GM18870 (cell line): ENCODE results near the gene KLRC4.
"Not testable (repeated sequence)": the region's sequence is repeated elsewhere in the genome, so short reads cannot be mapped to it uniquely, and the experiment has no call there.

Source experiments
- ATAC-seq: cut with Tn5 transposase; IDR thresholded peaks from one replicate; pipeline ENCODE4 v1.9.1; 2021; ENCODE audit warnings: moderate library complexity; ENCODE audit not compliant: unreplicated experiment

Gene KLRC4

GRCh38 chr12:10409392-10409791 lies at the start of gene KLRC4:
Gene KLRC4 (minus strand): TSS chr12:10409757. CDS start chr12:10409575, 182 bp downstream.
- no peak for ATAC-seq

- ATAC-seq: no peak
Measured at GRCh38 chr12:10457760-10458159, 48.2 kb upstream of the KLRC4 start.

- ATAC-seq: no peak
Measured at GRCh38 chr12:10456856-10457255, 47.3 kb upstream of the KLRC4 start.

- no peak for ATAC-seq
Measured at GRCh38 chr12:10455766-10456165, 46.2 kb upstream of the KLRC4 start.

- ATAC-seq: no peak
Measured at GRCh38 chr12:10454531-10454930, 45.0 kb upstream of the KLRC4 start.

- no peak for ATAC-seq
Measured at GRCh38 chr12:10453156-10453555, 43.6 kb upstream of the KLRC4 start, which contains the start of gene KLRC1. Gene KLRC1 (minus strand): TSS chr12:10453377. CDS start chr12:10451156, 2,221 bp downstream.

GRCh38 chr12:10448236-10448635 lies 38.7 kb upstream of the KLRC4 start:
- ATAC-seq: no peak

GRCh38 chr12:10446052-10446451 lies 36.5 kb upstream of the KLRC4 start:
- not testable (repeated sequence) for ATAC-seq

GRCh38 chr12:10441144-10441543 lies 31.6 kb upstream of the KLRC4 start:
- ATAC-seq: not testable (repeated sequence)

- ATAC-seq: not testable (repeated sequence)
Measured at GRCh38 chr12:10439608-10440274, 30.2 kb upstream of the KLRC4 start.

GRCh38 chr12:10437601-10438000 lies 28.0 kb upstream of the KLRC4 start:
- not testable (repeated sequence) for ATAC-seq

GRCh38 chr12:10435816-10436215 lies 26.3 kb upstream of the KLRC4 start, which contains the start of gene KLRC2:
Gene KLRC2 (minus strand): TSS chr12:10436010. CDS start chr12:10435986, 24 bp downstream.
- ATAC-seq: not testable (repeated sequence)

GRCh38 chr12:10430623-10431022 lies 21.1 kb upstream of the KLRC4 start:
- not testable (repeated sequence) for ATAC-seq

GRCh38 chr12:10425938-10426337 lies 16.4 kb upstream of the KLRC4 start:
- ATAC-seq: not testable (repeated sequence)

GRCh38 chr12:10424260-10424899 lies 14.8 kb upstream of the KLRC4 start:
- not testable (repeated sequence) for ATAC-seq

GRCh38 chr12:10422159-10422558 lies 12.6 kb upstream of the KLRC4 start:
- not testable (repeated sequence) for ATAC-seq

GRCh38 chr12:10420334-10420733 lies 10.8 kb upstream of the KLRC4 start, which contains the start of gene KLRC3:
Gene KLRC3 (minus strand): TSS chr12:10420595. CDS start chr12:10420550, 45 bp downstream.
- ATAC-seq: not testable (repeated sequence)

- no peak for ATAC-seq
Measured at GRCh38 chr12:10408842-10409241, 715 bp downstream of the KLRC4 start.

- no peak for ATAC-seq
Measured at GRCh38 chr12:10406725-10407124, 2.8 kb downstream of the KLRC4 start.

- no peak for ATAC-seq
Measured at GRCh38 chr12:10405294-10405693, 4.3 kb downstream of the KLRC4 start.

- no peak for ATAC-seq
Measured at GRCh38 chr12:10404798-10405197, 4.8 kb downstream of the KLRC4 start.

- ATAC-seq: no peak
Measured at GRCh38 chr12:10400829-10401228, 8.7 kb downstream of the KLRC4 start.
